K562 (cell line): Measurements from ENCODE around the gene EMC8. TPM values are rescaled to one million over a fixed set of nuclear protein-coding genes. Genes with fewer than 3 reads are reported as not detected.

ENCODE experiments used
- BDP1 ChIP-seq: IDR thresholded peaks from 3 replicates; pipeline ENCODE4 v1.6.1; 2011; ENCODE audit not compliant: insufficient read length, insufficient read depth
- DNMT1 ChIP-seq: fragments of 450-650 bp; IDR thresholded peaks from 2 replicates; pipeline ENCODE4 v1.6.1; 2016; ENCODE audit warnings: antibody characterized with exemption, mild to moderate bottlenecking
- ELK3 ChIP-seq: fragments of 450-650 bp; formaldehyde crosslinking; IDR thresholded peaks from 2 replicates; pipeline ENCODE4 v1.4.0; 2020; ENCODE audit warnings: mild to moderate bottlenecking
- MGA ChIP-seq: fragments of 450-650 bp; IDR thresholded peaks from 2 replicates; pipeline ENCODE4 v1.6.1; 2016; ENCODE audit warnings: mild to moderate bottlenecking, moderate library complexity
- NCOA2 ChIP-seq, 2 experiments: fragments of 450-650 bp; IDR thresholded peaks; 2 replicates each; pipeline ENCODE4 v1.6.1; 2018; ENCODE audit warnings: mild to moderate bottlenecking in 2 of 2, moderate library complexity in 1 of 2; ENCODE audit not compliant: partially characterized antibody in 2 of 2
- PHF8 ChIP-seq: fragments of 200-600 bp; sonication (generic); IDR thresholded peaks from 2 replicates; pipeline ENCODE4 v1.6.1; 2012; ENCODE audit warnings: mixed run types, mild to moderate bottlenecking, inconsistent platforms, low read length, moderate library complexity, borderline replicate concordance
- polyA plus RNA-seq, 8 experiments: library from polyadenylated mRNA; depleted of rRNA in 4 of 8; stranded (reverse) in 5 of 8; unstranded in 3 of 8; fragments of >200 nt; fragmentation: Nextera tagmentation in 2 of 8; fragmentation: Illumina TruSeq in 1 of 8; extraction: Ambion mirVana in 2 of 8; extraction: Trizol in 1 of 8; gene quantifications; 2 replicates each; pipeline versions ENCODE4 v1.2.1 to v1.2.3, GENCODE V29; 2011 to 2014; ENCODE audit warnings: inconsistent platforms in 1 of 8, missing spikeins in 1 of 8
- total RNA-seq, 7 experiments: library from RNA; depleted of rRNA in 6 of 7; stranded (reverse); fragments of >200 nt in 6 of 7; fragmentation: Illumina TruSeq in 2 of 7; extraction: Trizol in 2 of 7; gene quantifications; 2 replicates each; pipeline versions ENCODE4 v1.2.1 to v1.2.3, GENCODE V29; 2011 to 2021; ENCODE audit warnings: low replicate concordance in 1 of 7

Gene EMC8
- total and polyA plus RNA-seq, 9 of the 15 experiments (the other 6 are each of a cell fraction or from before 2014, with no cell fraction given): 11.4 to 81.8 (median 48.6) TPM

GRCh38 chr16:85778873-85779272 lies 20.5 kb downstream of the EMC8 start (continued):
- TF ChIP-seq ELK3 (no peak), BDP1 (no peak), DNMT1 (no peak), NCOA2 (IDR thresholded peaks at IDR 0.05; ENCODE audit: partially characterized antibody in 2 of 2) (no peak), PHF8 (no peak), MGA (no peak)
- TF ChIP-seq, all 486 proteins: peak for 0
